ENCODE results near the gene KMT2E.

DNA sequence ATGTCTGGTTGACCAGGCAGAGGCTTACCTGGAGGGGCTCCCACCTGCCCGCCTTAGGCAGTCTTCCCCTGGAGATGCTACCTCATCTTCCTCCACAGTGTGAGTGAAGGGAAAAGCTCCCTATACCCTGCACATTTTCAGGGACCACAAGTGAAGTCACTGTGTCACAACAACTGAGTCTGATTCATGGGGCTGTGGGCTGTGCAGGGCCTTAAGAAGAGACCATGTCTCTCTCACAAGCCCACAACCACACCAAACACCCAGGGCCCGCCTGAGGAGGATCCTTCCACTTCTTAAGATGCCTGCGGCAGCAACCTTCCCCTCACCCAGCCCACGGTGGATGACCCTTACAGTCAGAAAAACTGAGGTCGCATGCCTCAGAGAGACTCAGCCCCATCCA lies 118.3 kb downstream of the KMT2E start:
- no peak for TF ChIP-seq EZH2phosphoT487 (IDR thresholded peaks at IDR 0.05; ENCODE audit: insufficient read depth, low read depth)
- TF ChIP-seq EZH2 (IDR thresholded peaks at IDR 0.05; ENCODE audit: insufficient read depth, poor library complexity, severe bottlenecking): no peak

All from GM23248 (cell line).